GM19395 (cell line): Measurements from ENCODE around the gene DIMT1.

Experiments
- ATAC-seq: cut with Tn5 transposase; IDR thresholded peaks from one replicate; pipeline ENCODE4 v1.9.1; 2021; ENCODE audit warnings: mild to moderate bottlenecking, moderate library complexity; ENCODE audit not compliant: unreplicated experiment

DIMT1 gene

GRCh38 chr5:62403411-62404250, at the start of gene DIMT1:
Gene DIMT1, minus strand, starts transcription at chr5:62403905. Its CDS starts 133 bp downstream, at chr5:62403772.
- peak; percentile 96 for ATAC-seq

- no peak for ATAC-seq
Observed at GRCh38 chr5:62450259-62450658, 46.6 kb upstream of the DIMT1 start.

DNA sequence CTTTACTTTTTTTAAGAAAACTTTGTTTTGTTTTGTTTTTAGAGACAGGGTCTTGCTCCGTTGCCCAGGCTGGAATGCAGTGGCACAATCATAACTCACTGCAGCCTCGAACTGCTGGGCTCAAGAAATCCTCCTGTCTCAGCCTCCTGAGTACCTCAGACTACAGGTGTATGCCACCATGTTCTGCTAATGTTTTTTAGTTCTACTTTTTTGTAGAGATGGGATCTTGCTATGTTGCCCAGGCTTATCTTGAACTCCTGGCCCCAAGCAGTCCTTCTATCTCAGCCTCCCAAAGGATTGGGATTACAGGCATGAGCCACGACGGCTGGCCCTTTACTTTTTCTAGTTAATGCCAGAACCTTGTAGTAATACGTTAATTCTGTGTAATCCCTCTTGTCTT, 44.8 kb upstream of the DIMT1 start:
- no peak for ATAC-seq

GRCh38 chr5:62432621-62433064, 28.9 kb upstream of the DIMT1 start:
- no peak for ATAC-seq

DNA sequence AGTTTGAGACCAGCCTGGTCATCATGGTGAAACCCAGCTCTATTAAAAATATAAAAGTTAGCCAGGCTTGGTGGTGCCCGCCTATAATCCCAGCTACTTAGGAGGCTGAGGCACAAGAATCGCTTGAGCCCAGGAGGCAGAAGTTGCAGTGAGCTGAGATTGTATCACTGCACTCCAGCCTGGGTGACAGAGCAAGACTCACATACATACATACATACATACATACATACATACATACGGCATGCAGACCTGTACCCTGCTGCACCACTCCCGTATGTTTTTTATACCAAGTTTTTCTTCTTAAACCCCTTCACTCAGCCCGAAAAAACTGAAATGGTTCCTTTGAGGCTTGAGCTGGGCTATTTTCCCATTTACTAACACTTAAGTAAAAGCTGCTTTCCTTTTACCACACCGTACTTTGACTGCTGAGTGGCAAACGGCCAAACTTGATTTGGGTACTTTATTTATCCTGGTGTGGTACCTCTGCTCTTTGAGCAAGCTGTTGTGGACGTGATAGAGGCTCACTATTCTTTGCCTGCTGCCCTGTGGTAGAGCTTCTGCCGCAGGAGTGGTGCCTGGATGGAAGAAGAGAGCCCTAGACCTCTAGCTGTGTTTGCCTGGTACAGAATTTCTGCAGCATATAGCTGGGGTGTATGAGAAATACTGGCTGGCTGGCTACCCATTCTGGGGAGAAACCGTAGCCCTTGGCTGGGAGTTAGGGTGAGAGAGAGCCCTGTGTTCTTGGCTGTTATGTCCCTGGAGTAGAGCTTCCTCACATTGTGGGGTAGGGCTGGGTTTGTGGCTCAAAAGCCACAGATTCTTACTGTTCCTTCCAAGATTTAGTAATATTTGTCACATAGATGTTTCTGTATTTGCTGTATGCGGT, 28.3 kb upstream of the DIMT1 start:
- ATAC-seq: no peak

DNA sequence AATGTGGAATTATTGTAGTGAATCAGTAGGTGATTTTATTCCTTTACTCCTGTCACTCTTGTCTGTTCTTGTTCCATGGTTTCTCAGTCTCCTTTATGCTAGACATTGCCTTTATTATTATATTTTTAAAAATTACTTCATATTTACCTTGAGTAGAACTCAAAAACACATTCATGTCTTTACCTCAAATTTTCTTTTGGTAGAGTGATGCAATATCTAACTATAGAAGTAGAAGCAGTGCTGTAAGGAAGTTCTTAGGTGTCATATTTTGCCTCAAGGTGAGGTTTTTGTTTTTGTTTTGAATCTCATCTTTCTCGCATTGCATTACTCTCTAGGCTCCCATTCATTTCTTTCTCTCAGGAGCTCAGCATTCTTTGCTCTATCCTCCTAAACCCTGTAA, 21.1 kb upstream of the DIMT1 start:
- no peak for ATAC-seq

DNA sequence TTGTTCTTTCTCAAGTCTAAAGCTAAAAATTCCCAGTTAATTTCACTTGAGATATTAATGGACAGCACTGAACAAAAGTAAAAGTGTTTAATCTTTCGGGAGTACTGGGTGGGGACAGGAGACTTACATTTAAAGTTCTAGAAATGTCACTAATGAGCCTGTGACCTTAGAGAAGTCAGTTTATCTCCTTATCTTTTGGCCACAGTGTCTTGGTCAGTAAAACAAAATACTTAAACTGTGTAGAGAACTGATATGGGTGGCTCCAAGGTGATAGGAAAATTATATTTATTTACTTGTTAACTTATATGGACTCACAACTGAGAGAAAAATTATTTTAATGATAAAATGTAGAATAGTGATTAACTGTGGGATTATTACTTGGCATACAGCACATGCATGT, 17.7 kb upstream of the DIMT1 start:
- ATAC-seq: no peak

DNA sequence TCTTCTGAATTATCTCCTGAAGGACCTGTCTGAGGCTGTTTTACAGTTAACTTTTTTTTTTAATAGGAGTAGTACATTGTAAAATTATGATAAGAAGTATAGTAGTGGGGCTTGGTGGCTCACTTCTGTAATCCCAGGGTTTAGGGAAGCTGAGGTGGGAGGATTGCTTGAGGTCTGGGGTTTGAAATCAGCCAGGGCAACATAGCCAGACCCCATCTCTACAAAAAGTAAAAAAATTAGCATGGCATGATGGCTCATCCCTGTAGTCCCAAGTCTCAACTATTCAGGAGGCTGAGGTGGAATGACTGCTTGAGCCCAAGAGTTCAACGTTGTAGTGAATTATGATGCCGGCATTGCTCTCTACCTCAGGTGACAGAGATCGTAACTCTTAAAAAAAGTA, 15.9 kb upstream of the DIMT1 start:
- no peak for ATAC-seq

DNA sequence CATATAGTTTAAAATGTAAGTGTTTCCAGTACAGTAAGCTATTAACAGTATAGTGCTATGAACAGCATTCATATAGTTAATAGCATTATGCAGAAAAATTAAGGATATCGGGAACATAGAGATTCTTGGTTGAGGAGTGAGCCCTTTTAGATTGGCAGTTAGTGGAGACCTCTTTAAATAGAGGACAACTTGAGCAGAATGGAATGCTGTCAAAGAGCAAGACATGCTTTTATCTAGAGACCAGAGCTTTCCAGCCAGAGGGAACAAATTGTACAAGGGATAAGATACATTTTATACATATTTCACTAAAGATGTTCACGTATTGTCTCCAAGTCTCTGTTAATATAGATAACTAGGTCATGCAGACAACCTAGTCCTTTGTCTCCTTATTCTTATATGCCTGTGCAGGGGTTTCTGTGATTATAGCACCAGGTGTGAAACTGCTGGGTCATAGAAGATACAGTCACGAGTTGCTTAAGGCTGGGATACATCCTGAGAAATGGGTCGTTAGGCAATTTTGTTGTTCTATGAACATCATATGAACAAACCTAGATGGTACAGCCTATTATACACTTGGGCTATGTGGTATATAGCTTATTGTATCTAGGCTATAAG, 14.9 kb upstream of the DIMT1 start:
- no peak for ATAC-seq

GRCh38 chr5:62413711-62414110, 10.0 kb upstream of the DIMT1 start:
- no peak for ATAC-seq

GRCh38 chr5:62412549-62413329, 9.0 kb upstream of the DIMT1 start, which contains the start of gene IPO11:
Gene IPO11, plus strand, starts transcription at chr5:62412763. Its CDS starts 24,517 bp downstream, at chr5:62437280.
- ATAC-seq: peak; percentile 96

GRCh38 chr5:62395210-62395950, 8.3 kb downstream of the DIMT1 start:
- ATAC-seq: no peak

DNA sequence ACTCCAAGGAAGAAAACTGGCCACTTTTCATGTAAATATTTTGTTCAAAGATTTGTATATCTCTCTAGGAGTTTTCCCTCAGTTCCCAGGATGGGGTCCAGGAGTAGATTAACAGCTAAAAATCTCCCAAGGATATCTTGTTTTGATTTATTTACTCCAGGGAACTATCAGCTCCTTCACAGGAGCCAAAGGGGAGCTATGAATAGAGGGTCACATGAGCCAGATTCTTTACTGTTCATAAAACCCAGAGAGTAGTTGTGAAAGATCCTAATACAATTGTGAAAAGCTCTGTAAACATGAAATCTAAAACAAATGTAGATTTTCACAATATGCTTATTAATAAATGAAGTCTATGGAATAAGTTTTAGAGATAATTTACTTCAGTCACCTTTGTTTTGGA, 16.9 kb downstream of the DIMT1 start:
- no peak for ATAC-seq

GRCh38 chr5:62385816-62386400, 17.8 kb downstream of the DIMT1 start:
- no peak for ATAC-seq

GRCh38 chr5:62385131-62385530, 18.6 kb downstream of the DIMT1 start:
- ATAC-seq: no peak

DNA sequence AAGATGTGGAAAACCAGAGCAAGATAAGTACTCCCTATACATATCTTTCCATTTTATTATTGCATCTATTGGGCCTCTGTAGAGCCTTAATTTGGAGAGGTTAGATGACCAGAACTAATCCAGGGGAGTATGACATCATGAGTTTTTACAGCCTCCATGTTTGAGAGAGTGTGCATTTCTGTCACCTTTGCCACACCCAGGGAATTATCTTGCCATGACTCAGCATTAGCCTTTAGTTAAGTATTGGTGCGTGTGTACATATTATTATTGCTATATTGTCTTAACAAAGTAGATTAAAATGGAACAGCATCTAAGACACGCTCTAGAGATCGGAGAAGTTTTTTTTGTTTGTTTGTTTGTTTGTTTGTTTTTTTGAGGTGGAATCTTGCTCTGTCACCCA, 27.6 kb downstream of the DIMT1 start:
- no peak for ATAC-seq

GRCh38 chr5:62375627-62376026, 28.1 kb downstream of the DIMT1 start:
- no peak for ATAC-seq

DNA sequence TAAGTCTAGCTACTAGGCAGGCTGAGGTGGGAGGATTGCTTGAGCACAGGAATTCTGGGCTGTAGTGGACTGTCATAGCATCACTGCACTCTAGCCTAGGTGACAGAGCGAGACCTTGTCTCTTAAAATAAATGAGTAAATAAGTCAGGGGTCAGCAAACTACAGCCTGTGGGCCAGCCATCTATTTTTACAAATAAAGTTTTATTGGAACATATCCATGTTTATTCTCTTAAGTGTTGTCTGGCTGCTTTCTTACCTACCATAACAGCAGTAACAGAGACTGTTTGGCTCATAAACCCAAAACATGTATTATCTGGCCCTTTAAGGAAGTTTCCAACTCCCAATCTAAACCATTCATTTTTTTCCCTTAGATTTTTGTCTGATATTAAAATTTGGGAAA, 29.6 kb downstream of the DIMT1 start:
- ATAC-seq: no peak

GRCh38 chr5:62373382-62373781, 30.3 kb downstream of the DIMT1 start:
- no peak for ATAC-seq
